Measurements from ENCODE around the gene ARFGEF3.

DNA sequence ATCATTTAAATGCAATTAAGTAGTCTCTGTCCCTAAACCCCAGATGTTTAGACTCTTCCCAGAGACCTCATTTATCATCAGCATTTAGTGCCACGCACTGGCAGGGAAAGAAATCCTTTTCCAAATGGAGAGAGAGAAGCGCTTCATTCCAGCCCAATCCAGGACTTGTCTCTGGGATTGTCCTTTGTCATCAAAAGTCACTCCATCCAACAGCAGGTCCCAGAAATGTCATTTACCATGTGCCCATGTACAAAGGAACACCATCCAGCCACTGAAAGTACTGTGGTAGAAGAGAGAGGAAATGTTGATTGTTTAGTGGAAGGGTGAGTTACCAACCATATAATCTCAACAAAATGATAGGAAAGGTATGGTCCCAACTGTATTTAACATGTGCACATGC is 149.1 kb downstream of the ARFGEF3 start:
- TF ChIP-seq CTCF (IDR thresholded peaks at IDR 0.05) (no peak), POLR2AphosphoS5 (IDR thresholded peaks at IDR 0.05) (no peak), POLR2A (IDR thresholded peaks at IDR 0.05) (no peak)

Data from breast epithelium (tissue), 3 donors.